Measurements from ENCODE around the gene BRSK2.
"Not testable (repeated sequence)": the region's sequence is repeated elsewhere in the genome, so short reads cannot be mapped to it uniquely, and the experiment has no call there.

The BRSK2 gene

GRCh38 chr11:1354125-1354938 lies 35.4 kb upstream of the BRSK2 start:
- DNase-seq = no peak

GRCh38 chr11:1356007-1356435 lies 33.7 kb upstream of the BRSK2 start:
- DNase-seq = no peak

DNA sequence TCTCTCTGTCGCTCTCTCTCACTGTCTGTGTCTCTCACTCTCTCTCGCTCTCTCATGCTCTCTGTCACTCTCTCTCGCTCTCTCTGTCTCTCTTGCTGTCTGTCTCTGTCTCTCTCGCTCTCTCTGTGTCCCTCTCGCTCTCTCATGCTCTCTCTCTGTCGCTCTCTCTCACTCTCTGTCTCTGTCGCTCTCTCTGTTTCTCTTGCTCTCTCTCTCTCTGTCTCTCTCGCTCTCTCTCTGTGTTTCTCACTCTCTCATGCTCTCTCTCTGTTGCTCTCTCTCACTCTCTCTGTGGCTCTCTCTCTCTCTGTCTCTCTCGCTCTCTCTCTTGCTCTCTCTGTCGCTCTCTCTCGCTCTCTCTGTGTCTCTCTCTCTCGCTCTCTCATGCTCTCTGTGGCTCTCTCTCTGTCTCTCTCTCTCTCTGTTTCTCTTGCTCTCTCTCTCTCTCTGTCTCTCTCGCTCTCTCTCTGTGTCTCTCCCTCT lies 33.2 kb upstream of the BRSK2 start:
- no peak for DNase-seq

GRCh38 chr11:1358286-1358685 lies 31.4 kb upstream of the BRSK2 start:
- no peak for DNase-seq

GRCh38 chr11:1358931-1359330 lies 30.8 kb upstream of the BRSK2 start:
- DNase-seq = not testable (repeated sequence)

GRCh38 chr11:1359556-1359955 lies 30.2 kb upstream of the BRSK2 start:
- no peak for DNase-seq

DNA sequence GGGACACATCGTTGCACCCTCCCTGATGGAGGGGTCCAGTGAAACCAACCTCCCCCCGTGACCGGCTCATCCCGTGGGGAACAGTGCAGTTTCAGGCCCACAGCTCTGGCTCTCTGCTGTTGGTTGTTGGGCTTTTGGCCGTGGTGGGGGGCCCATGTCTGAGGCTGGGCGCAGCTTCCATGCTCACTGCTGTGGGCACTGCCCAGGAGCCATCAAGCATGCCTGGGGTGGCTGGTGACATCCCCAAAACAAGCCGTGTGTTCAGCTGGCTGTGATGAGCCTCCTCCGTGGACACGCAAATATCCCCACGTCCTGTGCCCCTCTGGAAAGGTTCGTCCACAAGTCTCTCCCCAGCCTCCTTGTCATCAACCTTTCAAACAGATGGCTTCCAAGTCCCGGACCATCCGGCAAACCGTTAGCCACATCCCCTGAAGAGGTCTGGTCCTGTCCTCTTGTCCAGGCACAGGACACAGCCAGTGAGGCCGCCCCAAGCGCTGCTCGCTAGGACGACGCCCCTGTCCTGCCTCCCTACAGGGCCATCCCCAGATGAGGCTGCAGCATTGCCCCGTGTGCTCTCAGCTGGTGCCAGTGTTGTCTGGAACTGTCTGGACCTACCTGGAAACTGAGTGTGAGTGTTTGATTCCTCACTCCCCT lies 29.4 kb upstream of the BRSK2 start:
- DNase-seq = no peak

DNA sequence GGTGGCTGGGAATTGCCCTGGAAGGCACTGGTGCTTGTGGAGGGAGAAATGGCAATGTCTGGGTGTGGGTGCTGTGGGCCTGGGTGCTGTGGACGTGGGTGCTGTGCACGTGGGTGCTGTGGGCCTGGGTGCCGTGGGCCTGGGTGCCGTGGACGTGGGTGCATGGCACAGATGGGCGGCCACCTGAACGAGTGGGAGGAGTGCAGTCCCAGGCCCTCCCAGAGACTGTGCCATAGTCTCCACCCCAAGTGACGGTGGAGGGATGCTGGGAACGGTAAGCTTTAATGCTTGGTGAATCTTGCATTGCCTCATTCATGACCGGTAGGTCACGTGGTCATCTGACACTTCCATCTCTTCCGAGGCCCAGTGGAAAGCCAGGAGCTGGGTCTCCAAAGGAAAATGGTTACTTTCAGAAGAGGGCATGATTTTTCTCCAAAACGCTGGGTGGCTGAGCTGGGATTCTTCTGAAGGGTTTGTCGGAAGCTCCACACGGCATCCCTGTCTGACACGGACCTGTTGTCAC lies 28.8 kb upstream of the BRSK2 start:
- DNase-seq = no peak

DNA sequence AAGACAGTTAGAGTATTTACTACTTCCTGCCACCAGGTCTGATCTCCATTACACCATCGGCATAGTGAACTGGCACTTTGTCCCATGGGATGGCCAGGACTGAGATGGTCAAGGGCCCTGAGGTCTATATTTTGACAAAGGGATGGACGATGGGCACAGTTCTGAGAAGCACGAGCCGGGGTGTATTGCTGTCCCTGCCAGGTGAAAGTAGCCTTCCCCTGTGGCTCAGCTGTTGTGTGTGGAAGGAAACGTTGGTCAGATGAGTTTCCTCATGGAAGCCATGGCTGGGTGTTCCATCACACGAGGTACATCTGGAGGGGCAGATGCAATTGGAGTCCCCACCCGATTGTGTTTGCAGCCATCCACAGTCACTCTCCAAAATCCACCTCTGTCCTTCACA lies 27.9 kb upstream of the BRSK2 start:
- no peak for DNase-seq

- no peak for DNase-seq
These were observed 22.0 kb upstream of the BRSK2 start for GRCh38 chr11:1367721-1368120.

DNA sequence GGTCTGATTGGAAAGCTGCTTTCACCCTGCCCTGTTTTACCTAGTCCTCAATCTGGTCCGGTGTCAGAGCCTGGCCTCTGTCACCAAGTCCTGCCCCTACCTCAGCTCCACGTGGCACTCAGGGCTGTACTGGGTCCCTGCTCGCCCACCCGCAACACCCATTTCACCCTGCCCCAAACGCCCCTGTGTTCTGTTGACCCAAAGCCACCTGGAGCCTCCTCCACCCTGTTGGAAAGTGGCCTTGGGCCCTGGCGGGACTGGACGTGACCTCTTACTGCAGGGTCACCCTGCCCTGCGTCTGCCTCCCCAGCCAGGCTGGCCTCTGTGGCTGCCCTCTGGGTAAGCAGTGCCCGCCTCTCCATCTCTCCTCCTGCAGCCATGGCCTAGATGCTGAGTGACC lies 21.5 kb upstream of the BRSK2 start:
- no peak for DNase-seq

DNA sequence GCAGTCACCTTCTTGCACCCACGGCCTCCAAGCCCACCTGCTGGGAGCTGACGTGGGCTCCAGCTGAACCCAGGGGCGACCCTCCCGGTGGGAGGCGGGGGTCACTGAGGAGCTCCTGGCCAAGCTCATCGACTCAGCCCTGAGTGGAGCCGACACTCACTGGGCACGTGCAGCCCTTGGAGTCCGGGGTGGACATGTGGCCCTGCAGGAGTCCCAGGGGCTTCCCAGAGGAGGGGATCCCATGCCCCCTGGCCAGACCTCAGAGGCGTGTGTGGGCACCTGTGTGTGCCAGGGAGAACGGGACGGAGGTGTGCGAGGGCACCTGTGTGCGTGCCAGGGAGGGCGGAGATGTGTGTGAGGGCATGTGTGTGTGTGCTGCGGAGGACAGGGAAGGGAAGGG lies 20.8 kb upstream of the BRSK2 start:
- DNase-seq = no peak

DNA sequence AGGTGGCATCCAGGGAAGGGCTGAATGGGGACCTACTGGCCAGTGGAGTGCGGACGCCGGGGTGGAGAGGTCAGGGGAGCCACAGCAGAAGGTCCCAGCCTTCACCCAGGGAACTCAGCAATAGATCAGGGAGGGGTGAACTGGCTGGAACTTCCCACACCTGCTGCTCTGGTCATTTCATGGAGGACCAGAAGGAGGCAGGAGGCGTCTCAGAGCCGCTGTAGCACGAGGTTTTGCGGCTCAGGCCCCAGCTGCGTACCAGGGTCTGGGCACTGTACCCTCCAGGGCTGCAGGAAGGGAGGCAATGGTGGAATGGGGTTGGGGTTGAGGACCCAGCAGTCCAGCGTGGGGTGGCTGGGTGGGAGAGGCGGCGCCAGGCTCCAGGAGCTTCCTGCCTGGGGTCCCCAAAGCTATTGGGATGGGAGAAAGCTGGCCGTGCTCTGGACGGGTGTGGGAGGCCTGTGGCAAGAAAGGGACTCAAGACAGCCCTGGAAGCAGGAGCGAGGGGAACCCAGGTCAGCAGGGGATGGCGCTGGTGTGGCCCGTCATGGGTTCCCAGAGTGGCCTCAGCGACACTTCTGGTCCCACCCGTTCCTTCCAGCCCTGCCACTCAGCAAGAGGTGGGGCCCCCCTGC lies 20.2 kb upstream of the BRSK2 start:
- no peak for DNase-seq

GRCh38 chr11:1370186-1371025 lies 19.3 kb upstream of the BRSK2 start:
- no peak for DNase-seq

DNA sequence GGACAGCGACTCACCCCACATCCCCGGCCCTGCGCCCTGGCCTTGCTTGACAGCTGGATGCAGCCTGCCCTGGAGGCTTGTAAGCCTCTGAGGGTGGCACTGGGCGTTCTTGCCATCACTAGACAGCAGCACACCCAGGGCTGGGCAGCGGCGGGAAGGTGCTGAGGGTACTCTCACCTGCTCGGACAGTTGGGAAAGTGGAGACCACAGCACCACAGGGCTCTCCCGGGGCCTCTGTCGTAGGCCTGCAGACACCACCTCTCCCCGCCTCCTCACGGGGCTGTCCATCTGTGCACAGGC lies 18.8 kb upstream of the BRSK2 start:
- DNase-seq = no peak

DNA sequence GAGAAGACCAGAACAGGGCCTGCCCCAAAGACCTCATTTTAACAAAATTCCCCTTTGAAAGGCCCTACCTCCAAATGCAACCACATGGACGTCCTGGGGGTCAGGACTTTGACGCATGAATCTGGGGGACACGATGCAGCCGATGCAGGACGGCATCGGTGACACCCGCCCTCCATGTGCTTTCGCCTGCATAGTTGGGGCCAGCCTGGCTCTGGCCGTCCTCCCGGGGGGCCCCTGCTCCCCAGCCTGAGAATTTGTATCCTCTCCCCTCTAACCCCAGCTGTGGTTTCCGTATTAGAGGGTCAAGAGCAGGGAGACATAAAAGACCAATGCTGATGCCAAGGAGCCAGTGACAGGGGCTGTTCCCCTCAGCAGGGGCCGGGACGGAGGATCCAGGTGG lies 18.4 kb upstream of the BRSK2 start:
- no peak for DNase-seq

DNA sequence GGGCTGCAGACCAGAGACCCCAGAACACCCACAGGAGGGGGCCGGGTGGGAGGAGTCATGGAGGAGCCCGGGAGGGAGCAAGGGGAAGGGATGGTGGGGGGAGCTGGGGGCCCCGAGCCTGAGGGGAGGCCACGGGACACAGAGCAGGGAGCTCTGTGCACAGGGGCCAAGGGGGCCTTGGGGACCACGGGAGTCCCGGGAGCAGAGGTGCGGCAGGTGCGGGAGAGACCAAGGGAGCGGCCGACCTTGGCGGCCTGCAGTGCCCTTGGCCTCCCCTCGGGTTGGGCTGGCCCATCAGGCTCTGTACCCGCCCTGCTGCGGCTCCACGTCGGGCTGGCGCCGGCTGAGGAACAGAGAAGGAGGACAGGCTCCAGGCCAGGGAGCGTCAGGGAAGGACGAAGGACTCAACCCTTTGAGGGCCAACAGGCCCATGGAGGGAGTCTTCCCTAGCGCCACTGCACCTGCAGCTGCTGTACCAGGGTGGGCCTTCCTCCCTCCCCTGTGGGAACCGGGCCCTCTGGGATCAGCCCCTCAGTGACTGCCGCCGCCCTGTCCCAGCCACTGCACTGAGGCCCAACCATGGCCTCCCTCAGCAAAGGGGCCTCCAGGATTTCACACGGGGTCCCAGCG lies 17.8 kb upstream of the BRSK2 start:
- DNase-seq = no peak

- no peak for DNase-seq
These were observed 17.1 kb upstream of the BRSK2 start for GRCh38 chr11:1372660-1373059.

DNA sequence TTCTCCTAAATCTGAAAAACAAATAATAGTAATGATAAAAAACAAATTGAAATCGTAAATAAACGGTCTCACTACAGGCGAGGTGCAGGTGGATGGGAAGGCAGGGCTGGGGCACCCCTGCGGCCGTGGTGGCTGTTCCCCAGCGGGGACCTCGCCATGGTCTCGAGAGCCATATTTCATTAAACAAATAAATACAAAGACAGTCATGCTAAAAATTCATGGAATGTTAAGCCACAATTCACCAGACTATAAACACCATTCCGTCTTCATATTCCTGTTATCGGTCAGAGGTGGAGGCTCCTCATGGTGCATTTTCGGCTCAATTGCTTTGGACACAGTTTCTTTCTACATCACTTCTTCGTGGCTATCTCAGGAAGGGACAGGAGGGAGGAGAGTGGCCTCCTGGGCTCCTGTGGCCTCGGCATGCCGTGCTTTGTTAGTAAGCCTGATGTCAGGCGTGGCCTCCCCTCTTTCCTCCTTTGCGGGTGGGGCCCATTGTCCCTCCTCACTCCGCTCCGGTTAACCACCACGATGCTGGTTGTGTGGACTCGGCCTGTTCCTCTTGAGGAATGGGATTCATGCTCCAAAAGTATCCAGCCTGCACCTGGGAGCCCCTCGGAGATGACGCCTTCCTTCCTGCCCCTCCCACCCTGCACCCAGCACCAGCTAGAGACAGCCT lies 16.1 kb upstream of the BRSK2 start:
- DNase-seq = no peak

DNA sequence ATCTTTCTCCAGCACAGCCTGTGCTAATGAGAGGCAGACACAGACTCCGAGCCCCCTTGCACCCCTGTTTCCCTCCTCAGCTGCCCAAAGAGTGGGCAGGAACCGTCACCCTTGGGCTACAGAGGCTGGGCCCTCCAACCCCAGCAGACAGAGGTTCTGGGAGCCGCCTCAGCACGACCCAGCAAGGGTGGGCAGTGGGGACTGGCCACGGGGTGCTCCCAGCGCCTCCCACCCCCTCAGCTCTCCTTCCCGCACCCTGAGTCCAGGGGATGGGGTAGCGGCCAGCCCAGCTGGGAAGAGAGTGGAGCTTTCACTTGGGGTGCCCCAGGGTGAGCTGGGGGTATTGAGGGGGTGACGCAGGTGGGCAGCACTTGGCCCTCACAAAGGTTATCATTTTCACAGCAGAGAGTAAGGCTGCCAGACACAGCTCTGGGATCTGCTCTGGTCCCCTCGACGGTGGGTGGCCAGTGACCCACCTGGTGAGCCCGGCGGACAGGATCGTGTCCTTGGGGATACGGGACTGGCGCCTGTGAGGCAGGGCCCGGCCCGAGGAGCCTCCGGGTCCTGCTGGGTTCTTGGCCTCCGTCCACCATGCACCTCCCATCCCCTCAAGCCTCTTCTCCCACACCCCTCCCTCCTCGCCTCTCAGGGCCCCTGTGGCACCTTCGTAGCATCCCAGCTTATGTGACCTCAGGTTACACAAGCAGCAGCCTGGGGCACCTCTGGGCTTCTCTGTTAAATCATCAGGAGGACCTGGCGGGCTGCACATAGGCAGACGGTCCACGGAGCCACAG lies 14.4 kb upstream of the BRSK2 start:
- no peak for DNase-seq

DNA sequence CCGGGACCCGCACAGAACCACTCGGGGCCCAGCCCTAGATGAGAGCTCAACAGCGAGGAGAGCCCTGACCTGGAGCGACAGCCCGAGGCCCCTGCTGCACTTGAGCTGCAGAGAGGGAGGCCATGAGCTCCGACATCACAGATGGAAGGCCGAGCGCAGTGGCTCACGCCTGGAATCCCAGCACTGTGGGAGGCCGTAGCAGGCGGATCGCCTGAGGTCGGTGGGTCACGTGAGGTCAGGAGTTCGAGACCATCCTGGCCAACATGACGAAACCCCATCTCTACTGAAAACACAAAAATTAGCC lies 13.8 kb upstream of the BRSK2 start:
- DNase-seq = no peak

Data from activated CD4-positive, alpha-beta T cell treated with anti-CD3 and anti-CD28 coated beads, Interleukin-2, amount 50 U/mL, for 4 hours (primary cell).